CD14-positive monocyte (primary cell): Measurements from ENCODE around the gene ABHD5. TPM values are rescaled to one million over a fixed set of nuclear protein-coding genes. Genes with fewer than 3 reads are reported as not detected.

Source experiments
- DNase-seq, 3 donors: peaks; one replicate each; pipeline ENCODE4 v3.0.0-alpha.2; 2011 to 2022
- H2AFZ ChIP-seq: 2 replicates; pipeline ENCODE4 v1.6.0; 2012; ENCODE audit warnings: mild to moderate bottlenecking, low read depth, low read length, inconsistent platforms; ENCODE audit not compliant: insufficient read depth, poor library complexity, severe bottlenecking
- H3K27ac ChIP-seq, 2 donors: 1 replicate in 1 of 2; 2 replicates in 1 of 2; pipeline ENCODE4 v1.5.1; 2012 to 2013; ENCODE audit warnings: low read length in 2 of 2, control low read depth in 1 of 2, inconsistent platforms in 1 of 2, low read depth in 1 of 2, mild to moderate bottlenecking in 1 of 2
- H3K27me3 ChIP-seq, 2 donors: one replicate each; pipeline versions ENCODE4 v1.6.0 to v1.6.1; 2011 to 2013; ENCODE audit warnings: low read length in 2 of 2; ENCODE audit not compliant: control insufficient read depth in 2 of 2, insufficient read depth in 2 of 2
- H3K36me3 ChIP-seq, 2 donors: replicated peaks in 1 of 2; 1 replicate in 1 of 2; 2 replicates in 1 of 2; pipeline versions ENCODE4 v1.5.1 to v1.6.1; 2012 to 2013; ENCODE audit warnings: low read length in 2 of 2, control low read depth in 1 of 2, inconsistent platforms in 1 of 2, mild to moderate bottlenecking in 1 of 2; ENCODE audit not compliant: insufficient read depth in 2 of 2, control insufficient read depth in 1 of 2
- H3K4me1 ChIP-seq, 2 donors: 1 replicate in 1 of 2; 2 replicates in 1 of 2; pipeline versions ENCODE4 v1.5.1 to v1.6.1; 2012 to 2013; ENCODE audit warnings: low read length in 2 of 2, control low read depth in 1 of 2, inconsistent platforms in 1 of 2, mild to moderate bottlenecking in 1 of 2, moderate library complexity in 1 of 2; ENCODE audit not compliant: insufficient read depth in 2 of 2, control insufficient read depth in 1 of 2
- H3K4me2 ChIP-seq: replicated peaks from 2 replicates; pipeline ENCODE3; 2012; ENCODE audit warnings: low read length, moderate library complexity, mild to moderate bottlenecking; ENCODE audit not compliant: poor library complexity, severe bottlenecking; ENCODE audit errors: extremely low read depth
- H3K4me3 ChIP-seq, 3 experiments: fragments of 200-600 bp in 1 of 3; sonication (generic) in 1 of 3; replicated peaks in 1 of 3; 1 replicate in 2 of 3; 2 replicates in 1 of 3; pipeline ENCODE4 v1.5.1; 2011 to 2013; ENCODE audit warnings: low read length in 3 of 3, mild to moderate bottlenecking in 3 of 3, control low read depth in 2 of 3, low read depth in 2 of 3, inconsistent platforms in 1 of 3, moderate library complexity in 1 of 3
- H3K79me2 ChIP-seq: 2 replicates; pipeline ENCODE4 v1.6.0; 2012; ENCODE audit warnings: mild to moderate bottlenecking, control low read depth, inconsistent platforms, low read length, moderate library complexity; ENCODE audit not compliant: insufficient read depth
- H3K9ac ChIP-seq: 2 replicates; pipeline ENCODE4 v1.6.0; 2017; ENCODE audit warnings: low read length, mild to moderate bottlenecking; ENCODE audit not compliant: insufficient read depth, poor library complexity, severe bottlenecking
- H3K9me3 ChIP-seq, 2 donors: replicated peaks in 1 of 2; 1 replicate in 1 of 2; 2 replicates in 1 of 2; pipeline versions ENCODE4 v1.5.1 to v1.6.1; 2012 to 2013; ENCODE audit warnings: low read length in 2 of 2, control low read depth in 1 of 2; ENCODE audit not compliant: control insufficient read depth in 1 of 2, insufficient read depth in 1 of 2
- H4K20me1 ChIP-seq: 2 replicates; pipeline ENCODE4 v1.6.0; 2012; ENCODE audit warnings: mild to moderate bottlenecking, low read length, control low read depth, moderate library complexity; ENCODE audit not compliant: insufficient read depth
- H3K27ac Mint-ChIP-seq, 7 donors: one replicate each; pipeline ENCODE4 v1.8.0; 2020; ENCODE audit warnings: mild to moderate bottlenecking in 7 of 7, mixed read lengths in 7 of 7, moderate library complexity in 6 of 7, inconsistent platforms in 2 of 7
- H3K27me3 Mint-ChIP-seq, 3 donors: one replicate each; pipeline ENCODE4 v1.8.0; 2021 to 2022; ENCODE audit warnings: low read depth in 3 of 3, mild to moderate bottlenecking in 3 of 3, mixed read lengths in 3 of 3, moderate library complexity in 3 of 3, inconsistent platforms in 1 of 3
- H3K36me3 Mint-ChIP-seq, 2 donors: one replicate each; pipeline ENCODE4 v1.8.0; 2020; ENCODE audit warnings: mixed read lengths in 2 of 2, inconsistent platforms in 1 of 2, mild to moderate bottlenecking in 1 of 2
- H3K4me1 Mint-ChIP-seq: one replicate; pipeline ENCODE4 v1.8.0; 2020; ENCODE audit warnings: mild to moderate bottlenecking, mixed read lengths
- H3K4me3 Mint-ChIP-seq, 2 donors: one replicate each; pipeline ENCODE4 v1.8.0; 2020; ENCODE audit warnings: mild to moderate bottlenecking in 2 of 2, mixed read lengths in 2 of 2, moderate library complexity in 1 of 2
- H3K9me3 Mint-ChIP-seq, 7 donors: one replicate each; pipeline ENCODE4 v1.8.0; 2020 to 2022; ENCODE audit warnings: mixed read lengths in 7 of 7, mild to moderate bottlenecking in 6 of 7, moderate library complexity in 6 of 7, inconsistent platforms in 2 of 7
- WGBS: methylation state at CpG from one replicate; pipeline ENCODE4 v1.1.5; 2013; ENCODE audit warnings: missing lambda C conversion rate; ENCODE audit not compliant: insufficient coverage; 5-methylcytosine and 5-hydroxymethylcytosine counted together
- intact Hi-C, 2 donors: fragments of 100-400 bp; cut with micrococcal nuclease; formaldehyde crosslinking; loops; one replicate each; pipeline versions ENCODE4 v1.15.0 to v1.15.1; 2023
- polyA plus RNA-seq, 3 donors: library from polyadenylated mRNA; depleted of rRNA in 1 of 3; unstranded in 2 of 3; stranded (reverse) in 1 of 3; fragments of 300-500 nt in 2 of 3; fragments of >200 nt in 1 of 3; fragmentation: Illumina TruSeq in 2 of 3; gene quantifications; 1 replicate in 2 of 3; 2 replicates in 1 of 3; pipeline ENCODE4 v1.2.3, GENCODE V29; 2012 to 2021
- TF ChIP-seq, protein P1 (sequence below): fragments of 200-600 bp; IDR thresholded peaks from one replicate; pipeline ENCODE4 v1.8.0; 2022; ENCODE audit warnings: antibody characterized with exemption, mild to moderate bottlenecking

Gene ABHD5
- polyA plus RNA-seq, 3 donors, result 32.9 to 40.0 (median 34.5) TPM

DNA sequence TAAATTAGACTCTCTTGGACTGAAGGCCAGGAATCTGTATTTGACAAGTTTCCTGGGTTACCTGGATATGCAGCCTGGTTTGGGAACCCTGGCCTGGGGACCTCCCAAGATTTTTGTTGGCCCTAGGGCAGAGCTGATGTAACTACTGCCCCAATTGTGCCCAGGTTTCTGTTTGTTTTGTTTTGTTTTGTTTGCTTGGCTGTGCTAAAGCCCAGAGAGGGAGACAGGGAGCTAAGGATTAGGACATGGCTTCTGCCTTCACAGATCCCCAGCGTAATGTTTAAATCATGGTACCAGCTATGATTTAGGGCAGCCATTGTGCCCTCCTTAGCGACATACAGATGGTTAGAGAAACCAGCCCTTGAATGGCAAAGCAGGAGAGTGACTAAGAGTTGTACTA, 47.6 kb downstream of the ABHD5 start:
- H3K9me3 ChIP-seq, result no peaks in the 10 kb centered on the region
- H4K20me1 ChIP-seq, result no peaks in the 10 kb centered on the region
- TF ChIP-seq, protein P1, sequence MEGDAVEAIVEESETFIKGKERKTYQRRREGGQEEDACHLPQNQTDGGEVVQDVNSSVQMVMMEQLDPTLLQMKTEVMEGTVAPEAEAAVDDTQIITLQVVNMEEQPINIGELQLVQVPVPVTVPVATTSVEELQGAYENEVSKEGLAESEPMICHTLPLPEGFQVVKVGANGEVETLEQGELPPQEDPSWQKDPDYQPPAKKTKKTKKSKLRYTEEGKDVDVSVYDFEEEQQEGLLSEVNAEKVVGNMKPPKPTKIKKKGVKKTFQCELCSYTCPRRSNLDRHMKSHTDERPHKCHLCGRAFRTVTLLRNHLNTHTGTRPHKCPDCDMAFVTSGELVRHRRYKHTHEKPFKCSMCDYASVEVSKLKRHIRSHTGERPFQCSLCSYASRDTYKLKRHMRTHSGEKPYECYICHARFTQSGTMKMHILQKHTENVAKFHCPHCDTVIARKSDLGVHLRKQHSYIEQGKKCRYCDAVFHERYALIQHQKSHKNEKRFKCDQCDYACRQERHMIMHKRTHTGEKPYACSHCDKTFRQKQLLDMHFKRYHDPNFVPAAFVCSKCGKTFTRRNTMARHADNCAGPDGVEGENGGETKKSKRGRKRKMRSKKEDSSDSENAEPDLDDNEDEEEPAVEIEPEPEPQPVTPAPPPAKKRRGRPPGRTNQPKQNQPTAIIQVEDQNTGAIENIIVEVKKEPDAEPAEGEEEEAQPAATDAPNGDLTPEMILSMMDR, result no peak
- H3K27ac Mint-ChIP-seq, result peak overlapping the region in 2 of 7 donors; percentile 8 to 36
- H3K4me3 Mint-ChIP-seq, result no peak overlapping the region
- peaks cover 0 to 6% (median 3%) of the 10 kb centered on the region in 3 donors for H3K27me3 Mint-ChIP-seq
- no peaks in the 10 kb centered on the region for H3K9me3 Mint-ChIP-seq
- H3K36me3 Mint-ChIP-seq, result peaks cover 13 to 24% of the 10 kb centered on the region in 2 donors
- no peak overlapping the region for H3K27ac ChIP-seq
- H3K79me2 ChIP-seq, result no peaks in the 10 kb centered on the region
- intact Hi-C loops, result no loop called here
- no peak overlapping the region for H3K4me2 ChIP-seq
- H3K27me3 ChIP-seq, result no peaks in the 10 kb centered on the region
- H3K4me1 ChIP-seq, result no peaks in the 10 kb centered on the region
- DNase-seq, result no peak
- H3K4me3 ChIP-seq, result no peak overlapping the region
- H3K9ac ChIP-seq, result no peak overlapping the region
- H2AFZ ChIP-seq, result no peak overlapping the region
- H3K4me1 Mint-ChIP-seq, result no peaks in the 10 kb centered on the region
- H3K36me3 ChIP-seq, result peaks cover 0 to 26% of the 10 kb centered on the region in 2 donors
- WGBS, result 100% methylated on average over 1 of the region's 2 CpGs

DNA sequence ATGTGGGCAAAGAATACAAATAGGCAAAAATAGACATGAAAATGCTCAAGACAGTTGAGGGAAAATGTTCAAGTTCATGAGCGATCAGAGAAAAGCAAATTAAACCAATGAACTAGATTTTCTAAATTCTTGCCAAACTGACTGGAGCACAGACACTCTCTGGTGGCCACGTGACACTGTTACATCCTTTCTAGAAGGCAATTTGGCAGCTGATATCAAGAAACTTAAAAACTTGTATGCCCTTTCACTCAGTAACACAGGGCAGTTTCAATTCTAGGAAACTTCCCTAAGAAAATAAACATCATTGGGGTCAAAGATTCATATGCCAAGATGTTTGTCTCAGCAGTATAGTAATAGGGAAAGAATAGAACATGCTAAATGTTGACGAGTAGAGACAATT, 52.2 kb downstream of the ABHD5 start:
- no peak for DNase-seq
- Mint-ChIP-seq H3K4me1 (no peaks in the 10 kb centered on the region), H3K36me3 (no peaks in the 10 kb centered on the region), H3K4me3 (no peak overlapping the region), H3K27me3 (peaks cover 2 to 9% (median 3%) of the 10 kb centered on the region in 3 donors), H3K27ac (no peak overlapping the region), H3K9me3 (peaks cover 3 to 13% (median 5%) of the 10 kb centered on the region in 7 donors)
- TF ChIP-seq, protein P1, result no peak
- Histone ChIP-seq H3K9me3 (peaks cover 0 to 4% of the 10 kb centered on the region in 2 donors), H3K4me2 (no peak overlapping the region), H2AFZ (no peak overlapping the region), H3K9ac (no peak overlapping the region), H3K27me3 (no peaks in the 10 kb centered on the region), H3K27ac (no peak overlapping the region), H4K20me1 (no peaks in the 10 kb centered on the region), H3K4me1 (no peaks in the 10 kb centered on the region), H3K79me2 (no peaks in the 10 kb centered on the region), H3K36me3 (no peaks in the 10 kb centered on the region), H3K4me3 (no peak overlapping the region)
- intact Hi-C loops, result no loop called here
- WGBS, result 71% methylated on average over 3 of the region's 3 CpGs
